ENCODE measurements around the gene GIMAP8.

GIMAP8 gene

GRCh38 chr7:150411606-150412005 is 38.8 kb upstream of the GIMAP8 start:
- no peak for DNase-seq (ENCODE audit: low read depth)

DNA sequence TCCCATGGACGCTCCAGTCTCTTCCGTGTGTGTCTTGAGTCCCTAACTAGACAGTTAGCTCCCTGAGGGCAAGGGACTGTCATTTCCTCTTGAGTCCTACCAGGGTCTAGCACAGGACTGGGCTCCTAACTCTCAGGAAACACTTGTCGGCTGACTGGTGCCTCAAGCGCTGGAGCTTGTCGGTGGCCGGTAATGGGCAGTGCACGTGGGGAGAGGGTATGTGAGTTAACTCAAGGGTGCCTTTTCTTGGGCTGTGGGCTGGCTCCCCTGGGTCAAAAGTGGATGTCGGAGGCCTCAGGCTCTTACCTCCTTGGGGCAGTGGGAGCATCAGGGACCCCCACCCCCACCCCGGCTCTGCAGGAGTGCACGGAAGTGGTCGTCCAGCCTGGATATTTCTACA is 38.4 kb upstream of the GIMAP8 start:
- DNase-seq (ENCODE audit: low read depth) = no peak

- DNase-seq (ENCODE audit: low read depth) = no peak
These were observed 37.6 kb upstream of the GIMAP8 start for GRCh38 chr7:150412518-150413488.

DNA sequence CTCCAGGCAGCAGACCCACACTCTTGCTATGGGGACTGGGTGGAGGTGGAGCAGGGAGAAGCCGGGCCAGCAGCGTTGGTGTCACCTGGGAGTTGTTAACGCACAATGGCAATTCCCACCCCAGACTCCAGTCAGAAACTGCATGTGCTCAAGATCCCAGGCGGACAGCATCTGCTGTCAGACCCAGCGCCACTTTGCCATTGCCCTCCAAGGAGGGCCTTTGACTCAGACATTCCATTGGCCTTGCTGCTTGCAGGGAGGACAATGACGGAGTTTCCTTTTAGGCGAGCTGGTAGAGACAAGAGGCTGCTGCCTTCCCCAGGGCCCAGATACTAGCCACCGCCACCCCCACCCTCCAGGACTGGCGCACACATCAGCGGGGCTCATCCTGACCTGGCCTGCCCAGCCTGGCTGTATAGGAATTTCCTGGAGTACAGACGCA is 36.8 kb upstream of the GIMAP8 start:
- DNase-seq (ENCODE audit: low read depth) = no peak

- DNase-seq (ENCODE audit: low read depth) = no peak
These were observed 35.0 kb upstream of the GIMAP8 start for GRCh38 chr7:150415161-150416153.

GRCh38 chr7:150417239-150417638 is 33.2 kb upstream of the GIMAP8 start:
- DNase-seq (ENCODE audit: low read depth) = no peak

- no peak for DNase-seq (ENCODE audit: low read depth)
These were observed 32.6 kb upstream of the GIMAP8 start for GRCh38 chr7:150417863-150418262.

DNA sequence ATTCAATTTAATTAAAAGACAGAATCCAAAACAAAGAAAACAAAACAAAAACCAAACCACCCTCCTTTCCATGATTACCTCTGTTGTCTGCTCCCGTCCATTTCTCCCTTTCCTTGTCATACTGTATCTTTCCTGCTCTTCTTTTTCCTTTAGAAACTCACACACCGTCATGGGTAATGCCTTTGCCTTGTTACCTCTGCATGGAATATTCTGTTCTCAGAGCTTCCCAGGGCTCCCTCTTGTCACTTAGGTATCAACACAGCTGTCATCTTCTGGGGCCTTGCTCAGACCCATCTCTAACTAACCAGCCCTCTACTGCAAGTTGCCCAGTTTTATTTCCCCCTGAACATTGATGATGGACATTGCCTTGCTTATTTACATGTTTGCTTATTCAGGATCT is 30.2 kb upstream of the GIMAP8 start:
- DNase-seq (ENCODE audit: low read depth) = no peak

DNA sequence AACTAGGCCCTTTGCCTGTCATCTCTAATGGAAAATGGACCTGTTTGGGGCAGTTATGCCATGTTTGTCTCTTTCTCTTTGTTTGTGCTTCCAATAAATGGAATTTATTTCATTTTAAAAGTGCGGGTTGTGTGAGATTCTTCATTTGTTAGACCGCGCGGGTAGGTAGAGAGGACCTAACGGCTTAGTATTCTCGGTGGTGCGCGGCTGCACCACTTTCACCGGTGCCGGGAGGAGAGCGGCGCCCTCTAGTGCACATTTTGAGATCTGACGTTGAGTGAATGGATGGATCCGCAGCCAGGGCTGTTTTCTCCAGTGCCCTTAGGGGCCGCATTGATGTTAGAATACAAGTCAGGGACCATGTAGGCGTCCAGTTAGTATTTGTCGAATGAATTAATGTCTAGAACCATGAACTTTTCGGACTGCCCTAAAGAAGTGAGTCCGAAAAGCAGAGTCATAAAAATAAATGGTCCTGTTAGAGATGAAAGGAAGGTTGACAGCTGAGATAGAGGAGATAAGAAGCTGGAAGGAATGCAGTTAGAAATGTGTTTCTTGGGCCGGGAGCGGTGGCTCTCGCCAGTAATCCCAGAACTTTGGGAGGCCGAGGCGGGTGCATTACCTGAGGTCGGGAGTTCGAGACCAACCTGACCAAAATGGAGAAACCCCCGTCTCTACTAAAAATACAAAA is 29.3 kb upstream of the GIMAP8 start:
- DNase-seq (ENCODE audit: low read depth) = peak; percentile 59

- no peak for DNase-seq (ENCODE audit: low read depth)
These were observed 28.6 kb upstream of the GIMAP8 start for GRCh38 chr7:150421831-150422230.

DNA sequence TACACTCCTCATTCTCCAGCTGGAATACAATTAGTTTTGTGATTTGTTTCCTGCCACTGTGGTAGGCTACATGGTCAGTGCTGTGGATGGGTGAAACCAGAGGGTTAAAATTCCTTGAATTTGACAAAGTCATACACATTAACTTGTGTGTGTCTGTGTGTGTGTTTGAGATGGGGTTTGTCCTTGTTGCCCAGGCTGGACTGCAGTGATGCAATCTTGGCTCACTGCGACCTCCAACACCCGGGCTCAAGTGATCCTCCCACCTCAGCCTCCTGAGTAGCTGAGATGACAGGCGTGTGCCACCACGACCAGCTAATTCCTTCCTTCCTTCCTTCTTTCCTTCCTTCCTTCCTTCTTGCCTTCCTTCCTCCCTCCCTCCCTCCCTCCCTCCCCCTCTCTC is 24.8 kb upstream of the GIMAP8 start:
- DNase-seq (ENCODE audit: low read depth) = no peak

DNA sequence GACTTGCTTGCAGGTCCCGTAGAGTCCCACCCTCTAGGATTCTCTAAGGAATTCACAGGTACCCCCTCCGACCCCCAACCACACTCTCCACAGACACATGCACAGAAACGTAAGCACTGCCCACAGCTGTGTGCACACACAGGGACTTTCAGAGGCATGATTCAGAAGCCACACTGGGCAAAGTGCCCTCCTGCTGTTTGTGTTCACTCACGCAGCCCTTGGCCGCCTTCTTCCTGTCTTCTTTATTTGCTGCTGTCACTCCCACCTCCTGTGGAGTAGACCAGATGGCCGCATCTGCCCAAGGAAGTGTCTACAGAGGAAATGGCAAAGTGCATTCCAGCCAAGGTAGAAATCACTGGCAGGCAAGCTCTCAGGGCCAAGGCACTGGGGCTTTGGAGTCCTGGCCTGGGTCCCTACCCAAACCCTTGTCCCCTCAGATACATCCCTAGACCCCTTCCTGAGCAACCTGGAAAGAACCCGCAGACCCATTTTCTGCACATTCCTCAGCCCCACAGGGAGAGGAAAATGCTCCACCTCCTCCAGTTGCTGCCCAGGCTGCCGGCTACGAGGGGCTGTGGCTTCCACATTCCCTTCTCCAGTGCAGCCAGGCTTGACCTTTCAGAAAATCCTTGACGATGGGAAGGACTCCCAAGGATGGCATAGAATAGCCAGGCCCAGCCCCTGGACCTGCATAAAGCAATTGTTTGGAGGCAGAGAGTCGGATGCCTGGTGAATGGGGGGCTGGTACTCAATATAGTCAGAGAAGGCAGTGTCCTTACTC is 21.6 kb upstream of the GIMAP8 start:
- peak; percentile 60 for DNase-seq (ENCODE audit: low read depth)

GRCh38 chr7:150429699-150430098 is 20.7 kb upstream of the GIMAP8 start:
- no peak for DNase-seq (ENCODE audit: low read depth)

GRCh38 chr7:150430465-150431085 is 19.9 kb upstream of the GIMAP8 start:
- DNase-seq (ENCODE audit: low read depth) = no peak

- DNase-seq (ENCODE audit: low read depth) = no peak
These were observed 18.4 kb upstream of the GIMAP8 start for GRCh38 chr7:150431839-150432658.

DNA sequence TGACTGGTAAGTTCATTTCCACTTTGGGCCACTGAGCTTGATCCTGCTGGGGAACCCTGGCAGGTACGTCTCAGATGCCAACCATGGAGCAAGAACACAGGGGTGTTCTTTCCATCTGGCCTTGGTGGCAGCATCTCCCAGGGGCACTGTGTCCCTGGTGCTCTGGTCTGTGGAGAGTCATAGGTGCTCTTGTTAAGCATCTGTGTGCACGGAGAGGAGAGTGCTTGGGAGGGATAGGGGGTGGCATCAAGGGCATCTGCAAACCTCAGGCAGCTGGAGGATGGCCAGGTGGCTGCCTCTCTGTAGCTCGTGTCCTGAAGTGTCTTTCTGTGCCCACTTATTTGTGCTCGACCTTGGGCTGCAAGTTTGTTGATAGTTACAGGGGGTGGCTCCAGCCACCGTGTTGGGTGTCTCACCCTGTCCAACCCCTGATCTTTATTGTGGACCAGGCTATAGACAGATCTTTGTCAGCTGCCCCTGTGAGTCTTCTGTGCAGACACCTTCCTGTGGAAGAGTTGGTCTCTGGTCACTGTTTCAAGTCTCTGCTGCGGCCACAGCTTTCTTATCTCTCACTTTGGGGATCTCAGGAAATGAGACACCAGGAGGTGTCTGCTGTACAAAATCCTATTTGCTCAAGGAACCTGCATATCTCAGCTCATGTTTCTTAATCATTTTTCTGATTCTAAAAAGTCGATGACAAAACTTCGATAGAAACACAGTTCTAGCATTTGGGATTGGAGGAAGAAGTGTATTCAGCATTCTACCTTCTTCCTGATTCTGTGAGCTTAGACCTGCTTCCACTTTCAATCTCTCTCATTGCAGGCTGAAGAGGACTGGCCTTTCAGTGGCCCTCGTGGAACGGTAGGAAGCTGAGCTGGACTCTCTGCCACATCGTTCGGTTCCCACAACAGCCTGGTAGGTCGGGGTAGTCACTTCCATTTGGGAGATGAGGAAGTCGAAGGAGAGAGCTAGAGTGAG is 17.2 kb upstream of the GIMAP8 start:
- no peak for DNase-seq (ENCODE audit: low read depth)

GRCh38 chr7:150434240-150434639 is 16.2 kb upstream of the GIMAP8 start:
- no peak for DNase-seq (ENCODE audit: low read depth)

GRCh38 chr7:150435047-150435389 is 15.4 kb upstream of the GIMAP8 start:
- DNase-seq (ENCODE audit: low read depth) = no peak
